ACC112 (cell line): Measurements from ENCODE around the gene BCL11A.

ENCODE experiments used
- H2AFZ ChIP-seq: fragments of 200-600 bp; sonication (generic); one replicate; pipeline ENCODE4 v1.6.0; 2017; ENCODE audit warnings: antibody characterized with exemption, low read length; ENCODE audit not compliant: unreplicated experiment
- H3K27ac ChIP-seq: fragments of 200-600 bp; sonication (generic); 2 replicates; pipeline ENCODE4 v1.5.1; 2014; ENCODE audit warnings: low read depth, mild to moderate bottlenecking, antibody characterized with exemption, low read length, moderate library complexity
- H3K27me3 ChIP-seq: fragments of 200-600 bp; sonication (generic); 2 replicates; pipeline ENCODE4 v1.6.1; 2014; ENCODE audit warnings: mild to moderate bottlenecking, antibody characterized with exemption, low read length, moderate library complexity, mixed read lengths; ENCODE audit not compliant: insufficient read depth
- H3K36me3 ChIP-seq: fragments of 200-600 bp; sonication (generic); 2 replicates; pipeline ENCODE4 v1.6.1; 2016; ENCODE audit warnings: mild to moderate bottlenecking, antibody characterized with exemption, low read length, moderate library complexity, mixed read lengths; ENCODE audit not compliant: insufficient read depth
- H3K4me1 ChIP-seq: fragments of 200-600 bp; sonication (generic); one replicate; pipeline ENCODE4 v1.6.1; 2016; ENCODE audit warnings: low read length, mixed read lengths; ENCODE audit not compliant: insufficient read depth, unreplicated experiment, control insufficient read depth
- H3K4me3 ChIP-seq: fragments of 200-600 bp; sonication (generic); 2 replicates; pipeline ENCODE4 v1.5.1; 2014; ENCODE audit warnings: mild to moderate bottlenecking, low read depth, low read length
- H3K79me2 ChIP-seq: fragments of 200-600 bp; sonication (generic); one replicate; pipeline ENCODE4 v1.6.0; 2016; ENCODE audit warnings: low read length; ENCODE audit not compliant: control insufficient read depth, unreplicated experiment, insufficient read depth

Gene BCL11A

DNA sequence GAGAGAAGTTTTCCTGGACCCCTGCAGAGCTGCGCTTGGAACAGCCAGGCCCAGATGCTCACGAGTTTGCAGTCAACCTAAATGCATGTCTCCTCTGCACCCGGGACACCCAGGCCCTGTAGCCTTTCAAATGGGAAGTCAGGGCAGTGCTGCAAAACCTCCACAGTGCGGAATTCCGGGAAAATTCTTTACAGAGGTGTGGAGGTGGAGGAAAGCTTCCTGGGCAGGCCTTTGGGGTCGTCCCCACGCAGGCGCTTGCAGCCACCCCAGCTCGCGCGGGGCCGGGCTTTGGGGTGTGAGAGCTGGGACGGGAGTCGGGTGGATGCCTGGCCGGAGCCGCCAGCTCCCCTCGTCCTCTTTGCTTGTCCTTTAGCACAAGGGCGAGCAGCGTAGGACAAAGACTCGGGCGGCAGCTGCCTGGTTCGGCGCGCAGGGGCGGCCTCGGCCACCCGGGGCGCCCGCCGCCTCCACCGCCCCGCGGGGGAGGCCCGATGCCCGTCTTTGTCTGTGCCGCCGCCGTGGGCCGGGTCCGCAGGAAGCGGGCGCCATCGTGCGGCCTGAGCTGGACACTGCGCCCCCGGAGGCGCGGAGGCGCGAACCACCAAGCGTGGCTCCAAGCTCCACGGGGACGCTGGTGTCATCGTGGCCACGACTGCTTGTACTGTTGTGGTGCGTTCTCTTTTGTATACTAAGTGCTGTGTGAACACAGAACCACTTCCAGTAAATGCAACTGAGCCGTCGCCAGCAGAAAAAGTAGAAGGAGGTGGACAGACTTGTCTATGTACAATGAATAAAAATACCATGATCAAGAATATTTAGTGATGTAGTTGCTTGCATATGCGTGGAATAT, 28.2 kb upstream of the BCL11A start:
- Histone ChIP-seq H3K36me3 (no peaks in the 10 kb centered on the region), H3K4me3 (peak overlapping the region; percentile 58; the same call in 1 of the 2 replicates), H2AFZ (peak overlapping the region; percentile 31), H3K27me3 (peaks cover 68% of the 10 kb centered on the region), H3K27ac (no peak overlapping the region), H3K4me1 (no peaks in the 10 kb centered on the region), H3K79me2 (no peaks in the 10 kb centered on the region)

DNA sequence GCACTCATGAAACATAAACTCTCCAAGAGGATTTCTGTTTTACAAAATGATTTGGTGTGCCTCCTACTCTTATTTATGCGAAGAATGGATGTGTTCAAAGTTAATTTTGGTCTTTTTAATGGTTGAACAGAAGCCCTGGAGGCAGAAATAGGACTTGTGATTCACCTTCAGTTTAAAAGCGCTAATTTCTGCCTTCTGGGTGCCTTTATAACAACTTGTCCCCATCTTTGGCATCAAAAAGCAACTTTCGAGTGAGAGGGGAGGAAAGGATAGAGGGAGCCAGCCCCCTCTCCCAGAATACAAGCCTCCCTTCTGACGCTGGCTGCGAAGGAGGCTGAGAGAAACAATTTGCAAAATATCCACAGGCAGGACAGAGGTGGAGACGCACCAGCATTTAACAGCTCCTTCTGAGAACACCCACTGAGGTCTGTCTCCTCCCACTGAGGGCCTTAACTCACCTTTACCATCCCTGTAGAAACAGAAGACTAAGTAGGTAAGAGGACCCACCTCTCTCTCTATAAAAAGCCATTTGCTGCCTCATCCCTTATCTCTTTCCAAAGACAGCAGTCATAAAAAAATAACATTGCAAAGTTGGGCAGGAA, 24.3 kb upstream of the BCL11A start:
- Histone ChIP-seq H3K36me3 (no peaks in the 10 kb centered on the region), H3K27me3 (peaks cover 74% of the 10 kb centered on the region), H3K4me3 (no peak overlapping the region), H3K27ac (no peak overlapping the region), H2AFZ (no peak overlapping the region), H3K79me2 (no peaks in the 10 kb centered on the region), H3K4me1 (no peaks in the 10 kb centered on the region)

DNA sequence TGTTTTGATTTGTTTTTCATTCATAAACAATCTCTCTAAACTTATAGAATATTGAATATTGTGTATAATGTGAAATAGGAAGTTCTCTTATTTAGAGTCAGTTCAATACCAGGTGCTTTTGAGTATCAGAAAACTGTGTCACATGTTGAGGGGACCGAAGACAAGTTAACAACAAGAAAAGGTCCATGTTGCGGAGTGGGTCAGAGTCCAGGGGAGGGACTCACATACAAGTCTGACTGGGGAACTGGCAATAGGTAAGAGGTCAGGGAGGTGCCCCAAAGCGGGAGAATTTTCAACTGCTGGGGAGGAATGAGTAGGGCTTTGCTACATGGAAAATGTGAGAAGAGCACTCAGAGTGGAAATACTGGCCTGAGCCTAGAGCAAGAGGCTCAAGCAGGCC, 19.8 kb upstream of the BCL11A start:
- Histone ChIP-seq H3K4me1 (no peaks in the 10 kb centered on the region), H3K27me3 (peaks cover 75% of the 10 kb centered on the region), H2AFZ (no peak overlapping the region)

DNA sequence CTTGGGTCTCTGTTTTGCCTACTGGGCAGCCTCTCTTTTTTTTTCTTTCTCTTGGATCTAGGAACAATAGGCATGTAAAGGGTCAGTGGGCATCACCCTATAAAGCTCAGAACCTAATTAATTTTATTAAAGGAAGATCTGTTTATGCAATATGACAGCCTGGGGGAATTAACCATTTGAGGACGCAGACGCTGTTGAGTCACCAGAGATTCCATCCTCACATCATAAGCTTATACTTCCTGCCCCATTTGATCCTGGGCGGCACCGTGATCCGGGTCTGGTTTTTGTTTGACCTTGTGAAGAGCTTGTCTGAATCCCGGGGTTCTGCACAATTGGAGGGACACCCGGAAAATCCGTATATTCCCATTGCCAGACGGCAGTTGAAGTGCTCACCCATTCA, 16.8 kb upstream of the BCL11A start:
- no peak overlapping the region for H3K27ac ChIP-seq
- H2AFZ ChIP-seq = no peak overlapping the region
- H3K4me1 ChIP-seq = no peaks in the 10 kb centered on the region
- H3K79me2 ChIP-seq = no peaks in the 10 kb centered on the region
- H3K4me3 ChIP-seq = no peak overlapping the region
- peaks cover 87% of the 10 kb centered on the region for H3K27me3 ChIP-seq
- no peaks in the 10 kb centered on the region for H3K36me3 ChIP-seq

More for the DNA sequence above, 19.8 kb upstream of the BCL11A start:
- Histone ChIP-seq H3K4me3 (no peak overlapping the region), H3K79me2 (no peaks in the 10 kb centered on the region), H3K27ac (no peak overlapping the region), H3K36me3 (no peaks in the 10 kb centered on the region)

DNA sequence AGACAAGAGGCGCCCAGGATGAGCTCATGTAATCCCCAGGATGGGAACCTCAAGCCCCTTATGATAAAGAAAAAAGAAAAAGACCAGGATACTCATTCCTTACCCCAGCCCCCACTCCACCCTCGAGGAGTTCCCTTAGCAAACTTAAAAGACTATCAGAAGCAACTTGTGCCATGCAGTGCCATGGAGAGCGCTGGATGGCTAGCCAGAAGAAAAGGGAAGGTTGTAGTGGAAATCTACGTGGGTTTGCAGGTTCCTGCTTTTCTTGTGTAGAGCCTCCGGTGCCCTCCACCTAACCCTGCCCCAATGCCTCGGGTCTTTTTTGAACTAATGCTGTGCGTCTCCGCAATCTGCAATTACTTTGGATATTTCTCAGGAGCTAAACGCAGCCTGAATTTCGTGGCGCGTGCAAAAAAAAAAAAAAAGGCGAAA, 16.2 kb upstream of the BCL11A start:
- Histone ChIP-seq H2AFZ (no peak overlapping the region), H3K4me1 (no peaks in the 10 kb centered on the region), H3K4me3 (peak overlapping the region; percentile 38; the same call in 1 of the 2 replicates), H3K79me2 (no peaks in the 10 kb centered on the region), H3K36me3 (no peaks in the 10 kb centered on the region), H3K27me3 (peaks cover 91% of the 10 kb centered on the region), H3K27ac (no peak overlapping the region)

DNA sequence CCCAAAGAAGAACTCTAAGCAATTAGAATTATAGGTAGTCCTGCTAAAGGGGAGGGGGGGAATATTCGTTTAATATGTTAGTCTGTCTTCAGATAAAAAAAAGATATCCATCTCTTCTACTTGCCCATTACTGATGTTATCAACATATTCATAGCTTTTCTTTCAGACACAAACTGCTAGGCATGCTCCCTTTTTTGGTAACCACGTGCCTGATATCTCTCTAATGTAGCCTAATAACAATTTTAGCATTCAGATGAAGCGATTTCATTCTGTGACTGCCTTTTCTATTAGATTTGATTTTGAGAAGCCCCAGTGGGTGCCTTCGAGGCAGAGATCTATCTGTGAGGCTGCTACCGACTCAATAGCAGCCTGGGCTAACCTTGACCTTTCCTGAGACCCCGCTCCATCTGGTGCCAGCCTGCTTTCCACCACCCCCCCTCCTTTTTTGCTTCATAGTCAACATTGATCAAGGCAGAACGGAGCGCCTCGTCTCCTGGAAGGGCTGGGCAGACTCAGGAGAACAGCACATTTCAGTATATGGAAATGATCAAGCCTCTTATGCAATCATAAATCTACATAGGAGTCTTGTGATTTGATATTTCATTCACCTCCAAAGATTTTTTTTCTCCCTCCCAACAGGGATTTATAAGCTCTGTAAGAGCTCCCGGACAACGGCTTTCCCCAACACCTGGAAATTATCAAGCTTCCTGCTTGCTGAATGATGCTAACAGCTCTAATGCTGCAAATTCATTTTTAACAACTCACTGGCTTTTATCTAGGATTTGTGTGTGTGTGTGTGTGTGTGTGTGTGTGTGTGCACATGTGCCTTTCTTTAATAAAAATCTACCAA, 14.7 kb upstream of the BCL11A start:
- H3K27me3 ChIP-seq = peaks cover 89% of the 10 kb centered on the region
- no peak overlapping the region for H2AFZ ChIP-seq
- H3K4me3 ChIP-seq = no peak overlapping the region
- no peaks in the 10 kb centered on the region for H3K36me3 ChIP-seq
- H3K4me1 ChIP-seq = no peaks in the 10 kb centered on the region
- no peaks in the 10 kb centered on the region for H3K79me2 ChIP-seq
- H3K27ac ChIP-seq = no peak overlapping the region

DNA sequence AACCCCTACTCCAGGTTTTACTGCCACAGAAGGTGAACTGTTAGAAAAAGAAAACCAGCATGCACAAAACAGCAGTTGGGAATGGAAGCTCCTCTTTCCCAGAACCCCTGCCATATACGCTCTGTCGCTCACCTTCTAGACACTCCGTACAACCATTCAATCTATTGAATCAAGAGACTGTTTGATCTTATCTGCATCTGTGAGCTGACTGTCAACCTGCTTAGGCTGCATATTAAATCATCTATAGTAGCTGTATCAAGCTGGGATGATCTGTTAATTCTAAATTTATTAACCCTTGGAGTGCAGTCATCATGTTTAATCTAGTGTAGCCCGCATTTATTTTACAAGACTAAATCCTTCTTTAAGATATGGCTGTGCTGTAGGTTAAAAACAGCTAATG, 13.6 kb upstream of the BCL11A start:
- H3K4me3 ChIP-seq = no peak overlapping the region
- no peak overlapping the region for H2AFZ ChIP-seq
- no peaks in the 10 kb centered on the region for H3K36me3 ChIP-seq
- H3K79me2 ChIP-seq = no peaks in the 10 kb centered on the region
- no peak overlapping the region for H3K27ac ChIP-seq
- H3K4me1 ChIP-seq = no peaks in the 10 kb centered on the region
- peaks cover 89% of the 10 kb centered on the region for H3K27me3 ChIP-seq

DNA sequence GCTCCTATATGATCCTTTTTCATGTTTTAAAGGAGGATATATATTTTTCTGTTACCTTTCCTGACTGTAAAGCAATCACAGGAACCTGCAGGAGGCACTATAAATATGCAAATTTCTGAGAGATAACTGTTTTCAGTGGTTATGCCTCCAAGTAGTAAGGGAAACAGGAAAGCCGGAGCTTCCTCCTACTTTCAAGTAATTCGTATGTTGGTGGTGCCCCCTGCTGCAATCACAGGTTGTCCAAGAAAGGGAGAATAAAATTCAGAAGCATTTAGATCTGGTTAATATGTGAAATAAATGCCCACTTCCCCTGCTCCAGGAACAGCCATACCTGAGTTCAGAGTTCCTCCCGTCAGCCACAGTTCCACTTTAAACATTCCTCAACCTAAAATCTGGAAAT, 12.0 kb upstream of the BCL11A start:
- Histone ChIP-seq H3K36me3 (no peaks in the 10 kb centered on the region), H3K79me2 (no peaks in the 10 kb centered on the region), H2AFZ (no peak overlapping the region), H3K4me1 (no peaks in the 10 kb centered on the region), H3K27ac (no peak overlapping the region), H3K27me3 (peaks cover 85% of the 10 kb centered on the region), H3K4me3 (no peak overlapping the region)

DNA sequence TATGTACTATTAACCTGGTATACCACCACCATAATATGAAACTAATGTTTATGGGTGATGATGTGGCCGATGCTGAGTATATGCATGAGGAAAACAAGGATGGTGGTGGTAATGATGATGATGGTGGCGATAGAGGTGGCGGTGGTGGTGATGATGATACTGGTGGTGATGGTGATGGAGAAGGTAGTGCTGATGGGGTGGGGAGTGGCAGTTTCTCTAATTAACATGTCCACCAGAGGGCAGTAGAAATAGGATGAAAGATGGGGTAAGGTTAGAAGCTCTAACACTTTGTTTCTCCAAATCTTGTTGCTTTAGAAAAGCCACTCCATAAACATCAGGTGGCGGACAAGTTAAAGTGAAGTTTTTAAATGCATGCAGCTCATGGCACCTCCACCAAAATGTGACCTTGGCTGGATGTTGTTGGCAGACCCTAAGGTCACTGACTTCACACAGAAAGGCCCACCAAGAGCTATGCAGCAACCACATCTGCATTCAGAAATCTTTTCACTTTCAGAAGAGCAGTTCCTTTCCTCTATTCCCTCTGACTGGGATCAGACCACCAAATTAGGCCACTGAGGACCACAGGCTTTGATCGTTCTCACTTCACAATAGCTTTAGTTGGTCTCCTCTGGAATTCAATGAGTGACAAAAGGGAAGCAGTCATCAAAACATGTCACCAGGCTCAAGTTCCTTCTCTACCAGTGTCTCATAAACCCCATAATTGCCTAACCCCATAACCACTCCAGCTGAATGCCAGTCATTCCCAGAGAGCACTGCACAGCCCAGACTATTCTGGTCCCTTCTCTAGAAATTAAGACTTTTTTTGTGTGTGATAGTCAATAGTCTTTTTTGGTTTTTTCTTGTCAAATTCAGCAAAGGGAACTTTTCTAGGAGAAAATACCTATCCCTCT, 7.5 kb upstream of the BCL11A start:
- H3K36me3 ChIP-seq = no peaks in the 10 kb centered on the region
- H3K4me1 ChIP-seq = no peaks in the 10 kb centered on the region
- H3K79me2 ChIP-seq = no peaks in the 10 kb centered on the region
- H3K27me3 ChIP-seq = peaks cover 82% of the 10 kb centered on the region
- no peak overlapping the region for H3K27ac ChIP-seq
- H3K4me3 ChIP-seq = no peak overlapping the region
- no peak overlapping the region for H2AFZ ChIP-seq

DNA sequence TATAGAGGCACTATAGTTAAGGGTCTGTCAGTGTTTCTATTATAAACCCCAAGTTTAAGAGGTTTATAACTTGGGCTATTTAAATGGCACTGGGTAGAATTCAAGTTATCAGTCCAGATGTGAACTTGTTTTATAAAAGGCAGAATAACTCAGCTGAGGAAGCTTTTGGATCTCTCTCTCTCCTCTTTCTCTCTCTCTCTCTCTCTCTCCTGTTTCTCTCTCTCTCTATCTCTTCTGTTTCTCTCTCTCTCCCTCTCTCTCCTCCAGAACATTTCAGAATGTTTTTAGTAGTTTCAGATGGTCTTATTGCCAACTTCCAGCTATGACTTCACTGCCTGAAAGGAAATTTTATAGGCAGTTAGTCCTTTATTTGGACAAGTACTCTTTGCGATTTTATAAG, 6.4 kb upstream of the BCL11A start:
- no peaks in the 10 kb centered on the region for H3K4me1 ChIP-seq
- H3K79me2 ChIP-seq = no peaks in the 10 kb centered on the region
- H3K36me3 ChIP-seq = no peaks in the 10 kb centered on the region
- no peak overlapping the region for H3K27ac ChIP-seq
- H2AFZ ChIP-seq = no peak overlapping the region
- H3K4me3 ChIP-seq = no peak overlapping the region
- H3K27me3 ChIP-seq = peaks cover 82% of the 10 kb centered on the region
